RPMI8226 (cell line): ENCODE measurements around the gene TSPAN3.

Experiments
- DNase-seq: peaks from one replicate; pipeline ENCODE4 v3.0.0-alpha.2; 2015

Gene TSPAN3

DNA sequence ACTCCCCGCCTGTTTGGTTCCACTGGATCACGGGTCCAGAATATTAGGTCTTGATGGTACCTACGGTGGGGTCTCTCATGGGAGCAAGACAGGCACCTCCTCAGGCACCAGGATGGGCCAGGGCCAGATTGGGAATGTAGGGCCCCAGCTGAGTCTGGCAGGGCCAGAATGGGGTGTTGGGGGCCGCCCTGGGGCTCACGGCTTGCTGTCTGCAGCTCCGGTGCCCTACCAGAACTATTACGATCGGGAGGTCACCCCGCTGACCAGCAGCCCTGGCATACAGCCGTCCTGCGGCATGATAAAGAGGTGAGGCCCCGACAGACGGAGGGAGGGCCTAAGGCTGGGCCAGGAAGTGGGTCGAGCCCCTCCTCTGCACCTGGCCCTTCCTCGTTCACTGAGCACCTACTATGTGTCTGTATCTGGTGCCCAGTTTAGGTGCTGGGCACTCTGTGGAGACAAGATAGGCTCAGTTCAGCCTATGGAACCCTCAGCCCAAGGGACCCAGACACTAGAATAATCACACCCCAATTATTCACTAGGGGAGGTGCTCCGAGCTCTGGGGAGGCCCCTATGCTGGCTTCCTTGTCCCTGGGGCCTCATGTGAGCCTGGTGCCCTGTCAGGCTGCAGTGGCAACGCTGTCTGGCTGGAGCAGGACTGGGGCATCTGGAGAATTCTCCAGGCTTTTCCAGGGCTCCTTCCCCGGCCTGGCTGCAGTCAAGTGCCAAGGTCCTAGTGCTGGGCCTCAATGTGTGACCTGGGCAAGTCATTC is 38.1 kb downstream of the TSPAN3 start:
- DNase-seq, result no peak

- DNase-seq, result no peak
These were observed 38.8 kb downstream of the TSPAN3 start for GRCh38 chr15:77032052-77032646.

- peak; percentile 93 for DNase-seq
These were observed 39.4 kb downstream of the TSPAN3 start for GRCh38 chr15:77031376-77032050.

DNA sequence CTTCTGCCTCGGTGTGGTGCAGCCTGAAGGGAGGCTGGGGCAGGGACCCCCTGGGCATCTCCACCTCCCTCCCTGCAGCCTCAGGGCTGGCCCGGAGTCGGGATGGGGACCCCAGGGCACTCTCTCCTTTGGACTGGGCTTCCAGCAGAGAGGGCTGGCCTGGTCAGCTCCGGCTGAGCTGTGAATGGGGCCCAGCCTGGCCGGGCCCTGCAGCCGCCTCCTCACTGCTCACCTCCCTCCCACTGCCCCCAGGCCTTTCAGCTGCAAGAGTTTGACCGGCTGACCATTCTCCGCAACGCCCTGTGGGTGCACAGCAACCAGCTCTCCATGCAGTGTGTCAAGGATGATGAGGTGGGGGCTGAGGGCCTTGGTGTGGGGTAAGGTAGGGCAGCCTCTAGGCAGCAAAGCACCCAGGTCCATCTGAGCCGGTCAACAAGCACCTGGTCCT is 40.0 kb downstream of the TSPAN3 start:
- no peak for DNase-seq

GRCh38 chr15:77030048-77030927 is 40.6 kb downstream of the TSPAN3 start:
- no peak for DNase-seq

GRCh38 chr15:77029166-77030047 is 41.5 kb downstream of the TSPAN3 start:
- no peak for DNase-seq

- no peak for DNase-seq
These were observed 42.3 kb downstream of the TSPAN3 start for GRCh38 chr15:77028451-77029165.

DNA sequence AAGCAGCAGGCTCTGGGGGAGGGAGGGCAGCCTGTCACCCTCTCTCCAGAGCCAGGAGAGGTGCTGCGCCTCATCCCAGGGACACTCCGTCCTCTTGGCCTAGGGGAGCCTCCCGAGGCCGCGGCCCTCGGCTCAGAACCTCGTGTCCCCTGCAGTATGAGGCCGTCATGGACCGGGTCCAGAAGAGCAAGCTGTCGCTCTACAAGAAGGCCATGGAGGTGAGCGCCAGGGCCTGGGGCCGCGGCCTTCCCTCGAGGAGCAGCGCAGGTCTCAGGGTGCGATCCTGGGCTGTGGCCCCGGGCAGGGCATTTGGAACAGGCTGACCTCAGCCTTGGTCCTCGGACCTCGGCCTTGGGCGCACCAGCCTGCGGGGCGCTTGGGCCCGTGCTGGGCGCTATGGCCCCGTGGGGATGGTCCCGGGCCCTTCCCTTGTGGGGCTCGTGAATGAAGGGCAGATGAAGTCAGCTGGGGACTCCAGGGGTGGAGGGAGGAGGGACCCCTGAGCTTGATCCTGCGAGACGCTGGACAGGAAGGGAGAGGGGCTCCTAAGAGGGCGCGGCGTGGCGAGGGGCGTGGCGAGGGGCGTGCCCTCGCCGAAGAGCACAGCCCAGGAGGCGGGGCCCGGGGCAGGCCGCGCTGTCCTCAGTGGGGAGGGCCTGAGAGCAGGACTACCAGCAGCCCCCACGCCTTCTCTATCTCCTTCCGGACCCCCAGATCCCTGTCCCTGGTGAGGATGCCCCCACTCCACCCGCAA is 43.0 kb downstream of the TSPAN3 start:
- DNase-seq, result no peak

DNA sequence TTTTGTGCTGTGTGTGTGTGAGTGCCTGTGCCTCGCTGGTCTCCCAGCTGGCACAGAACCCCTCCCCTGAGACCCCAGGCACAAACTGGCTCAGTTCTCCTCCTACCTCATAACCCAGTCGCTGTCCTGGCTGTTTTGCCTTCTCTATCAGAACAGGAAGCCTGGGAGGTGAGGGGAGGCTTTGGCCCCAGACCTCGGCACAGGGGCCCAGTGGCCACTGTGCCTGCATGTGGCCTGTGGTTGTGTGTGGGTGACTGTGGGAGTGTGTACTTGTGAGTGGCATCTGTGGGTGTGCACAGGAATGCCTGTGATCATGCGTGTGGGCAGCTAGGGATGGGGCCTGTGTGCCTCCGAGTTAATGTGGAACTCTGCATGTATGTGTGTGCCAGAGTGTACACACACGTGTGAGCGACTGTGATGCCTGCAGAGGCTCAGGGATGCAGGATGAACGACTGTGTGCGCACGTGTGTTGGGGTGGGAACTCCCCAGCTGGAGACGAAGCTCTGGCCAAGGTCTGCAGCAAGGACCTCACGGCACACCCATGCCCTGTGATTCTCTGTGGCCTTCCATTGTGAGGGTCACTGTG is 43.7 kb downstream of the TSPAN3 start:
- no peak for DNase-seq

- no peak for DNase-seq
These were observed 44.3 kb downstream of the TSPAN3 start for GRCh38 chr15:77026501-77027110.

GRCh38 chr15:77025941-77026411 is 44.9 kb downstream of the TSPAN3 start:
- no peak for DNase-seq

GRCh38 chr15:77025083-77025901 is 45.6 kb downstream of the TSPAN3 start:
- DNase-seq, result no peak

DNA sequence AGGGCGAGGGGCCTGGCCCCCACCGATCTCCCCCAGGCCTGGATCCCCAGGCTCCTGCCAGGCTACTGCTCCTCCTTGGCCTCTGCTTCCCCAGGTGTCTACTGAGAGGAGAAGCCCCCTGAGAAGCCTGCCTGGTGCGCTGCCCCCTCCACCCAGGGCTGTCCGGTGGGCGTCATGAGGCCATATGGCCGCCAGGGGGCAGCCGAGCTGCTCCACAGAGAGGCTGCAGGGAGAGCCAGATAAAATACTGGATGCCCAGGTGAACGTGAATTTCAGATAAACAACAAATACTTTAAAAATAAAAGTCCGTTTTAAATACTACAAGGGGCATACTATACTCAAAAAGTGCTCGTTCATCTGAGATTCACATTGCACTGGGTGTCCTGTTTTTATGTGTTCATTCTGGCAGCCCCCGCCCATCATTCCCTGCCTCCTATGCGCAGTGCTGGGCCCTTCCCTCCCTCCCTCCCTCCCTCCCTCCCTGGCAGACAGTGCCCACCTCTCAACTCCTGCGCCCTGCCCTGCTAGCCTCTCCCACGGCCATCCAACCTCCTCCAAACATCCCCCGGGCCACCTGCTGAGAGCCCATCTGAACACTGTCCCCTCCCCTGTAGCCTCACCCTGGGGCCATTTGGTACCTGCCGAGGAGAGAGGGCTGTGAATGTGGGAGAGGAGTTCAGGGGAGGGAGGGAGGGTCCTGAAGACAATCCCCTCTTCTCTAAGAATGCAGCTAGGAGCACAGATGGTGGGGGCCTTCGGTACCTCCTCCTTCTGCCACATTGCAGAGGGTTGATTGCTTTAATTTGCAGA is 46.4 kb downstream of the TSPAN3 start:
- peak; percentile 81 for DNase-seq

DNA sequence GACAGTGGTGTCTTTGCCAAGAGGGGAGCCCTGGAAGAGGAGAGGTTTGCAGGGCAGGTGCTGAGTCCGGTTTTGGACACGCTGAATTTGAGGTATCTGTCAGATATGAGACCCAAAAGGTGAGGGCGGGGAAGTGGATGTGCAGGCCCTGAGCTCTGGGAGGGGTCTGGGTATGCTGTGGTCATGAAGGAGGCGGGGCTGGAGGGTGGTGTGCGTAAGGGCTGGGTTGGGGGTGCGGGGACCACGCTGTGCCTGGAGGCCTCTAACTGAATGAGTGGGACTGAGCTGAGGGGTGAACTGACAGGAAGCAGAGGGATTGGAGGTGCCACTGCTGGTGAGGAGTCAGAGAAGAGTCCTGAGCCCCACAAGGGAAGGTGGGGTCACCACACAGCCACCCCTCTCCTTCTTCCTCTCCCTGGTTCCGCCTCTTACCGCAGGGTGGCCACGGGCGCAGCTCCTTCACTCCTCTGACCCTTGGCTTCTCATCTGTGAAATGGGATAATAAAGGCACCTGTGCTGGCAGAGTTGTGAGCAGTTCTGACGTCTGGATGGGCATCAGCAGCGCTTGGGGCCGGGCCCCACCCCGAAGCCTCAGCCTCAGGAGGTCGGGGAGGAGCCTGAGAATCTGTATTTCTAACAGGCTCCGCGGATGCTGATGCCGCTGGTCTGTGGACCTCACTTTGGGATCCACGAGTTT is 47.2 kb downstream of the TSPAN3 start:
- no peak for DNase-seq

DNA sequence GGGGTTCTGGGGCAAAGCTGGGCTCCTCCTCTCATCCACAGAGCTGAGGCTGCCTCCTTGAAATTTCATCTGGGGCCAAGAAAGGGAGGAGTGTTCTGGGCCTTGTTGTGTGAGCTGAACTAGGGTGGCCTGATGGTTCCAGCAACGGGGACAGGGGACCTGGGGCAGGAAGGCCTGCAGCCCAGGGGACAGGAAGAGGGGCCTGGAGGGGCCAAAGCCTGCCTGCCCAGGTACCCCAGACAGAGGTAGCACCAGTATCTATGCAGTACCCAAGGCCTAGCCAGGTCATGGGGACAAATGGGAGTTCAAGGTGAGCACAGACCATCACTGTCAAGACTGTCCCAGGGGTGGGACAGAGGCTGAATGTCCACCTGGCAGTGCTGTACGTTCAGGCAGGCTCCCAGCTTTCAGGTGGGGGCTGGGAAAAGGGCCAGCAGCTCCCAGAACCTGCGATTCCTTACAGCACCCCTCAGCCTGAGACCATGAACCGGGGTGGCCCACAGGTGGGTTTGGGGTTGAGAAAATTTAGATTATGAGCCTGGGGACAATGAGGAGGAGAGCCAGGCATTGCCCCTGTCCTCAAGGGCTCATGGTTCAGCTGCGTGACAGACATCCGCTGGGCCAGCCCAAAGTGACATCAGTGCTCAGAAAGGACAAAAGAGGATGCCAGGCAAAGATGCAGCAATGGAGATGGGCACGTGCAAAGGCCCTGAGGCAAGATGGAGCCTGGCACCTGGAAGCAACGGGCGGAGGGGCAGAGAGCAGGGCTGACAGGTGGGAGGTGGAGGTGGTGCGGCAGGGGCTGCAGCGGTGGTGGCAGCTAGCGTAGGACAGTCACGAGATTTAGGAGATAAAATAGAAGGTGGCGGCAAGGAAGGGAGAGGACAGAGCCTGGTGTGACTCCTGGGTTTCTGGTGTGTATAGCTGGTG is 48.0 kb downstream of the TSPAN3 start:
- no peak for DNase-seq
